Ramos (cell line): ENCODE results near the gene SEMA4D.

Experiments used
- in situ Hi-C: fragments of 300-500 bp; cut with MboI; formaldehyde crosslinking; loops from one replicate; pipeline ENCODE4 v1.14.3; 2022; ENCODE audit warnings: low sequenced_read_pairs; ENCODE audit not compliant: unreplicated experiment

The SEMA4D gene

DNA sequence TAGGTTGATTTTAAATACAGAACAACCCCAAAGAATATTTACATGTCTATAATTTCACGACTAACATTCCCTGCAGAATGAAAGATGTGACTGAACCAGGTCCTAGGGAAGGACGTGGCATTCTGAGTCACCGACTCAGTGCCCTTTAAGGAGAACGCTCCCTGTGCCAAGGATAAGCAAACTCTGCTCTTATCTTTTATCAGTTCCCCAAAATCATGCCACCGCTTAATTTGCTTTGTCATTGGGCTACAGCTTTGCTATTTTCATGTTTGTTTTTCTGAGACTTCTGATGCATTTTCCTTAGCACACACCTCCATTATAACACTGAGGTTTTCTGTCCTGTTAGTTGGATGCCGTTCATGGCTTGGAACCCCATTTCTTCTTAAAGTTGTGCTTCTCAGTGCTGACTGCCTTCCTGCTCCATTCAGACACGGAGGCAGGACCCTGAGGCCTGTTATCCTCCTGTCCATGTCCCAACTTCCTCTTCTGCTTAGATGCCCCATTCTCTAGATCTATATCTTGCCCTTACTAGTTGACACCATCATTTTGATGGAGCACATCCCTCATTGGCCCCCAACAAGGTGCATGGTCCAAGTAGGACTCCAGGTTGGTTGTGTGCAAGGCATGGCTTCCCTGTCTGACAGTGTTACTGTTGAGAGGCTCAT is 11.2 kb upstream of the SEMA4D start:
- in situ Hi-C loops: no loop called here

DNA sequence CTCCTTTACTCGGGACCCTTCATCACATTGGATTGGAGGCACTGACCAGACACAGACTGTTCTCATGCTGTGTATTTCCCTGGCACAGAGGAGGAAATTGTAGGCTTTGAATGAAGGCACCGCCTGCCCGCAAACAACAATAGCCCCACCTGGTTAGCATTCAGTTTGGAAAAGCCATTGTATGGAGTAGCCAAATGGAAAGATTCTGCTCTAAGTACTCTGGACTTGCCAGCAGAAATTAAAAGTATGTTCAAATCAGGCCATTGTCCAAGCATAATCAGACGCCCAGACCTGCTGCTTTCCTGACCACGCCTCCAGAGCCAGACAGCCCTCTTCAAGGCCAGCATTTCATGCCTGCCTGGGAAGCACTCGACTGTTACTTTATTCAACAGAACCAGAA is 8.0 kb upstream of the SEMA4D start:
- in situ Hi-C loops: no loop called here

DNA sequence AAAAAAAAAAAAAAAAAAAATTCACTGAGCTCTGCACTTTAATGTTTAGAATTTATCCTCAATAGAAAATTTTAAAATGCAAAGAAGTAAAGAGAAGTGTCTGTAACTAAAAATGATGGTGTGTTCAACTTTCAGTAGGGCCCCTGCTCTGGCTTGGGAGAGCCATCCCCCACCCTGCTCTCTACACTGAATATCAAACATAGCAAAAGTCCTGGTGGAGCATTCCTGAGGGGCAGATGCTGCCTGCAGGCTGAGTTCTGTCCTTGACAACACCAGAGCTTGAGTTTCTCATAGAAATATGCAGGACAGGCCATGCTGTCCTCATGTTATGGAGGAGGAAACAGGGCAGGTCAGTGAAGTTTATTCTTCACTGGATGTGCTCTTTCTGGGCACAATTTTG is 7.1 kb upstream of the SEMA4D start:
- in situ Hi-C loops: no loop called here

DNA sequence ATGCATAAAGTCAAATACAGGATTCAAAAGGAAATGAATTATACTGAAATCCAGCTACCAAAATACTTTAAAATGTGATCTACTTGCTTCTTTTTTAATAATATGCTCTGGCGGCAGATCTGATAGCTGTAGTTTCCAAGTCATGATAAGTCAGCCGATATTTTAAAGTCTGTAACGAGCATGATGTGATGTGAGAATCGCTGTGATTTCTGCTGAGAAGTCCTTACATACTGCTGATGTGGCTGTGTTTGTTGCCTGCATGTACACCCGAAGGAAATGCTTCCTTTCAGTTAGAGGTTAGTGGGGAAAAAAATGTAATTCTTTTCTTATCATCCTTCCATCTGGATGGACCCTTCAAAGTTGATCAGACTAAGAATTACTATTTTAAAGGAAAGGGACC is 4.8 kb upstream of the SEMA4D start:
- in situ Hi-C loops: no loop called here

DNA sequence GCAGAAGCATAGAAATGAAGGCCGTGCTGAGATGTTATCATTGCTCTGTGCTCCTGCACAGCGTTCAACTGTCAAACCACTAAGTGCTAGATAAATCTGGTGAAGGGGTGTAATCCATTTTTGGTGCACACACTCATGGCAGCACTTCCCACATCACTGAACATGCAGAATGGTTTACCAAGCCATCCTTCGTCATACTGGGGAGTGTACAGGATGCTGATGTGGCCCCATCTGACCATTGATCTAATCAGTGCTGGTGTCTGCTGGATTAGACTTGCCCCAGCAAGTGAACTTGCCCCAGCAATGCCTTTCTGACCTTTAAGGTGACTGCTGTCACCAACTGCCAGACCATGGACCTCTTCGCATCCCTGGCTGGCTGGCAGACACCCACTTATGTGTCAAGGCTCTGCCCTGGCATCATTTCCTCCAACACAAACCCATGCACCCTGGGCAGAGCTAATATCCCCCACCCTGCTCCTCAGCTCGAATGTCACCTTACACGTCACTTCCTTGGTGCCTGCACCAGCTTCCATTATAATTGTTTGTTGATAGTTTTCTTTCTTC is 4.2 kb upstream of the SEMA4D start:
- in situ Hi-C loops: no loop called here

DNA sequence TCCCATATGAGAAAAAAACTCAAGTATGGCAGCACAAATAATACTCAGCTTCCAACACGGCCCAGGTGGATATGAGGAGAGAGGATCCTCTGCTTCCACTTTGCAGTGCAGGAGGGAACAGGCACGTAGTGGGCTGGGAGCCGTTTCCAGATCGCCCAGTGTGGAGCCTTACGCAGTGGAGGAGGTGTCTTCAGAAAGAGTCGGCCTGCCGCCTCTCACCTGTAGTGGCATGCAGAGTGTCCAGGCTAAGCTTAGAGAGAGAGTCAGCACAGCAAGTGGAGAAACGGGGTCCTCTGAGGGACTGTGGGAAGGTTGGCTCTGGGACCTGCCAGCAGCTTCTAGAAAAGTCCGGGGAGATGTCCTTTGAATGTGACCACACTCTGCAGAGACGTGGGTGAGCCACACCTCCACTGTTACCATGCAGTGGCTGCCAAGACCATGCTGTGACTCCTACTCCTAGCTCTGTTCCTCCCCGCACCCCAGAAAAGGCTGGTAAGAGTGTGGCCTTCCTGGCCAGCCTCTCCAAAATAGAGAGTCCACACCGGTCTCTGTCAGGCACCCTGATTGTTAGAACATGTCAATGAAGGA is 3.5 kb upstream of the SEMA4D start:
- in situ Hi-C loops: no loop called here

DNA sequence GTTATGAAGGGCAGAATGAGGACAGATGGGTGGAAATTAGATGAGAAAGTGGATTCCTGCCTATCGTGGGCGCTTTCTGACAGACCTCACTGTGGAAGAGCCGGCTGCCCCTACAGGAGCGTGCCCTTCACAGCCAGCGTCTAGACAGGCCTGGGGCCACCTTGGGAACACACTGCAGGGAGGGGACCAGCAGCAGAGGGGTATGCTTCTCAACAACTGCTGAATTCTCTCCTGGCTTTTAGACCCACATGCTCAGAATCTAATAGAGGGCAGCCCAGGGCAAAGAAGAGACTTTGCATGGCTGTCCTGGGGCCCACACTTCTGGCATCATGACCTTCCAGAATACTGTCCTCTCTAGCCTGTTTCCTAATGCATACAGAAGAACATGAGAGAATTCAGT is 2.1 kb upstream of the SEMA4D start:
- in situ Hi-C loops: no loop called here

DNA sequence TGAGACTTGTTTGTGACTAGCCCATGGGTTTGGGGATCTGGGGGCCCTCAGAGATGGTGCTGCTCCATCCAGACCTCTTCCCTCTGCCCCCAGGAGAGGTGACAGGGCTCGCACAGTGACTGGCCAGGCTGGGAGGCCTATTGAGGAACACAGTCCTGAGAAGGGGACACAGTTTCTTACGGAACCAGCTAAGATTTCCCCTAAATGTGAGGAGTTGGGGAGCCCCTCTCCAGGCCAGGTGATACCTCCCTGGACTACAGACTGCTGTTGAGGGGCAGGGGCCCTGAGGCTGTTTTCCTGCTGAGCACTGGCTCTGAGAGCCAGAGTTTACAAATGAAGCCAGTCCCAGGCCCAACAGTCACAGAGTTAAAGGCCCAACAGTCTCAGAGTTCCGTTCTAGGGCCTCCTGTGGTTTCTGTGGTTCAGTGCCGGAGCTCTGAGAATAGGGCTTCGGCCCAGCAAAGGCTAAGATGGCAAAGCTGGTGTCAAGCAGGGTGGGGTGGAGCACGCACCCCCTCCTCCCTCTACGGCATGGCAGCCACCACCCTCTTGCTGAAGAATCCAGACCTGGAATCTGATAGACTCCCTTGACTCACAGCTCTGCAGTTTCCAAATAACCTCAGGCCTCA is 1.1 kb upstream of the SEMA4D start:
- in situ Hi-C loops: no loop called here

DNA sequence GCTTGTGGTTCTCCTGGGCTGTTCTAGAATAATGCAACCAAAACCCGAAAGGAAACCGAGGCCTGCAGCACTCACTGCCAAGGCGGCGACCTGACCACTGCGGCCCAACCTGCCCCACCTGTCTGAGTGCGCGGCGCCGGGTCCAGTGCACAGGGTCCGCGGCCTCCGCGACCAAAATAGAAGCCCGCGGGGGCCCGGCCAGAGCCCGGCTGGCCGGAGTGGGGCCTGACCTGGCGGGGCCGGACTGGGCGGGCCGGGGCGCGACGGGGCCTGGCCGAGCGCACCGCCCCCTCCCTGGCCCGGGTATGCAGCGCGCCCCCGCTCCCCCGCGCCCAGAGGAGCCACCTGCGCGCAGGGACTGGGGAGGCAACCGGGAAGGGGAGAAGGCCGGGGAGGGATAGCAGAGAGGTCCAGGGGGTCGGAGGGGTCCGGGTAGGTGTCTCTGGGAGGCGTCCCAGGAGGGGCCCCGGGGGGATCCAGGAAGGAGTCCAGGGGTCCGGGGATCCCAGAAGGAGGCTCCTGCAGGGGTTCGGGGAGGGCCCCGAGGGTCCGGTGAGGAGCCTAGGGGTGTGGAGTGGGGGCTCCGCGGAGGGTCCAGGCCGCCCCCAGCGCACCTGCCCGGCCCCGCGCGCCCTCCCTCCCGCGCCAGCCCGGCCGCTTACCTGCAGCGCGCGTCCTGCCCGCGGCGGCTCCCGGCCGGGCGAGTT is 503 bp downstream of the SEMA4D start:
- in situ Hi-C loops: no loop called here

DNA sequence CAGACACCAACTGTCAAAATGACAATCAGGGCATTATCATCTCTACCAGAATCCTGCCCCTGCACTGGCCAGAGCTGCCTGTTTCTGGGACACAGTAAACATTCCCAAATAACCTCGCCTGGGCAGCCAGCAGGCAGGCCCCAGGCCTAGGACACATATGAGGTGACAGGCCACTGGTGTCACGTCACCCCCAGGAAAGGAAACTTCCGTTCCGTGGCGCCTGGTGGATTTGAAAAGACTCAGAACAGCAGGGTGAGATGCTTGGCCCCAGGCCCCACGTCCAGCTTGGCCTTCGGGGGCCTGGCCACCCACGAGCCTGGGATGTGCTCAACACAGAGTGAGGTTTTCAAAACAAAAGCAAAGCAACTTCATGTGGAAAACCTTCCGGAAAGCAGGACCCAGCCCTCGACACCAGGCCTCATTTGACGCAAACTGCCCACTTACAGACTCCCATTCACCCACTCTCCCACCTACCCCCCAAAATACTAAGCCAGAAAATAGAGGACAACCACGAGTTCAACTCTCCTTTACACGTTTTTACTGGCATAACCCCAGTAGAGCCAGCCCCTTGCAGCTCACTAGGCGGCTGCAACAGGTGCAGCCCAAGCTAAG is 1.2 kb downstream of the SEMA4D start:
- in situ Hi-C loops: no loop called here

DNA sequence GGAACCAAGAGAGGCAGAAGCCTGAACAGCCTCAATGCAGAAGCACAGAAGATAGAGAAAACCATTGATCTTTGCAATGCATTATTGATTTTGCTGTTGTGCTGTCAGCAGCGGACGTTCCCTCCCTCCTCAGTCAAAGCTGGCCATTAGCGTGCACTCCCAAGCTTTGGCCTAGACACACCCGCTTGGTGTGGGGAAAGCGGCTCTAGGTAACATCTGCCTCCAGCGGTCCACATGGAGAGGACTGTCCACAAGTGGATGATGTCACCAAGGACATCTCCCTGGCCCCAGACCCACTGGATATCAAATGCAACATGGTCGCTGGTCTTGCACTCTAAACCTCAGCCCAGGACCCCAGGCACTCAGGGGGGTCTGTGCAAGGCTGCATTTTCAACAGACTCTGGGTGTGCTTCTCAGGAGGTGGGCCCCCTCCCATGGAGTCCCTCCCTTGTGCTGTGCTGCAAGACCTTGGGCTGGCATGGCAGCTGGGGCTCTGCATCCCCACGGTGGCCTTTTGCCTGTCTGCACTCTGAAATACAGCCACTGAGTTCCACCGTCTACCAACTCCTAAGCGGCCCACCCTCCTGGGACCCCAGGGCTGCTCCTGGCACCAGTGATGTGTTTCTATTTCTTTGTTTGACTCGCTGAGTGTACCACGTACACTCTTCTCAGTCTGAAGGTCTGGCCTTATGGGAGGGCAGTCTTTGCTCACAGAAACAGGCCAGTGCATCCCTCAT is 1.9 kb downstream of the SEMA4D start:
- in situ Hi-C loops: no loop called here

DNA sequence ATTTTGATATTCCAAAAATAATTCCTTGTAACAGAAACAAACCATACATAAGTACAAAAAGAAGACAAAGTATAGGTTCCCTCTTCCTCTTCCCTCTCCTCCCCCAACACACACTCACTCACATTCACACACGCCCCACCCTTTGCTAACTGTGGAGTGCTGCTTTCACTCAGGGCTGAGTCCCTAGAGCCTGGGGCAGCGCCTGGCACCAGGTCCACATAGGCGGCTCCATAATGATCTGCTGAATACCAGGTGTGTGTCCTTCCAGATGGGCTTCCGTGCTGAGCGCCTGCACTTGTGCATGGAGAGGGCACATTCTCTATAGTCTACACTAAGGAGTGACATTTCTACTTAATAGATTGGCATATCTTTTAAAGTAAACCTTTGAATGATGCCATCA is 3.7 kb downstream of the SEMA4D start:
- in situ Hi-C loops: no loop called here

DNA sequence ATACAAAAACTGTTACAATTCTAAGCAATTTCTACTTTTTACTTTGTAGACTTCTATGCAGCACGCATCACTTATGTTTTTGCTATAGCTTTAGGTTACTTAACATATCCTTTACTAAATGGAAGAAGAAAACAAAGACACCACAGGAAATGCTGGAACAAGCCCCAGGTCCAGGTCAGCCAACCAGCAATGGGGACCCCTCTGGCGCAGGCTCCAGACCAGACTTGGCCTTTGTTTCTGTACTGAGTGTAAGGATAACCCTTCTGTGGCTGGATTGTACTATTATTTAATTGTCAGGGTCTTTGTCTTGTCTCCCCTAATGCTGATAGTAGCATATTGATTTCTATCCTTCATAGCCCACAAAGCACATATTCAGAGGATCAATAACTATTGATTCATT is 4.2 kb downstream of the SEMA4D start:
- in situ Hi-C loops: no loop called here

DNA sequence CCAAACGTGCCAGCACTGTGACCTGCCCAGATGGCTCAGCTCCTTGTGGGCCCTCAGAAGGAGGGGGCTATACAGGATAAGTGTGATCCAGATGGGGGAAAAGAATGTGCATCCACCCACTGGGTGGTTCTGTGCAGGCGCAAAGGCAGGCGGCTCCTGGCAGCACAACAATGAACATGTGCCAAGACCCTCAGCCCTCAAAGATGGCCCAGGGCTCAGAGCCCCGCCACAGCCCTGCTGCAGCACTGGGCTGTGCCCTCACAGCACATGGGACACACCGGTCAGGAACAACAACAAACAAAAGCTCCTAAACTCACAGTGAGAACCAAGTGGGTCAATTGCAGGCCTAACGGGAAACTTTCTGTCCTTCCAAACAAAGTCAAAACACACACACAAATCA is 4.7 kb downstream of the SEMA4D start:
- in situ Hi-C loops: no loop called here

DNA sequence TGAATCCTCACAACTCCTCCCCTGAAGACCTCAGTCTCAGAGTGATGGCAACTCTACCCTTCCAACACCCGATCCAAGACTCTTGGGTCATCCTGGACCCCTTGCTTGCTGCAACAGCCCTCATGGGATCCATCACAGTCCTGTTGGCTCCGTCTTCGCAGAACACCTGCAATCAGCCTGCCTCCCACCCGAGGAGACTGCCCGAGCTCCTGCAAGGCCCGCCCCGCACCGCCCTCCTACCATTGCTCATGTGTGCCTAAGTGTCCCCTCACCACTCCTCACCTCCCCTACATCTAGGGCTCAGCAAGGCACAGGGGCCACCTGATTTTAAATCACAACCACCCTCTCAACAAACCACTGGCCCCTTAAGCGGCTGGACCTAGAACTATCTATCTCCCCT is 5.3 kb downstream of the SEMA4D start:
- in situ Hi-C loops: no loop called here

DNA sequence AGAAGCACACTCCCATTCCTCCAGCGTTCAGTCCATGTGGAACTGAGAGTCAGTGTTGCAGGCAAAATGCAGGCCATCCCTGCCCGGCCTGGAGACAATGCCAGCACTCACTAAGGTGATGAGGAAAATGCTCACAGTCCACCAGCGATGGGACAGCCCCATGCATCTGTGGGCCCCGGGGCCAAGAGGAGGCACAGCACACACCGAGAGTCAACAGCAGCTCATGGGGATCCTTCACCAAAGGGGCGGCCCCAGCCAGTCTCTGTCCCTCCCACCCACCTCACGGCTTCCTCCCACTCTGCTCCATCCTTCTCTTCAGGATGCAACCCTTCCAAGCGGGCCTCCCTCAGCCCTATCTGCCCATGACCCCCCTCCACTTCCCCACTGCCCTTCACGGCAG is 6.2 kb downstream of the SEMA4D start:
- in situ Hi-C loops: no loop called here

DNA sequence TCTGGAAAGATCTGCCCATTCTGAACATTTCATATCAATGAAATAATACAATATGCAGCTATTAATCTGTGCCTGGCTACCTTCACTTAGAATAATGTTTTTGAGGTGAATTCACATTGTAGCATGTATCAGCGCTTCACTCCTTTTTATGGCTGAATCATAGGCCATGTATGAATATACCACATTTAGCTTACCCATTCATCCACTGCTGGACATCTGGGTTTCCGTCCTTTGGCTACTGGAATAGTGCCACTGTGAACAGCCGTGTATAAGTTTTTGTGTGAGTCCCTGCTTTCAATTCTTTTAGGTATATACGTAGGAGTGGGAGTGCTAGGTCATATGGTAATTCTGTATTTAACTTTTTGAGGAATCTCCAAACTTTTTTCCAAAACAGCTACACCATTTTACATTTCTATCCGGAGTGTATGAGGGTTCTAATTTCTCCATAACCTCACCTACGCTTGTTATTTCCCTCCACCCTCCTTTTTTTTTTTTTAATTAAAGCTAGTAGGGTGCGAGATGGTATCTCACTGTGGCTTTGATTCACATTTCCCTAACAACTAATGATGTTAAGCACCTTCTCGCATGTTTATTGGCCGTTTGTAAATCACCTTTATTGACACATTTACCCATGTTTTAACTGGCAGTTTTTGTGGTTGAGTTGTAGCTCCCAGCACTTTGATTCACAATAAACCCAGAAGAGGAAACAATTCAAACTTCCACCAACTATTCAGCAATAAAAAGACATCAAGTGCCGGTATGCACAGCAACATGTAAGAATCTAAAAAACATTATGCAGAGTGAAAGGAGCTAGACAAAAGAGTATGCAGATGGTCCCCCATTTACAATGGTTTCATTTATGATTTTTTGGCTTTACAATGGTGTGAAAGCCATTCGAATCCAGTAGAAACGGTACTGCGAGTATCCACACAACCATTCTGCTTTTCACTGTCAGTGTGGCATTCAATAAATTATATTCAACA is 8.1 kb downstream of the SEMA4D start:
- in situ Hi-C loops: no loop called here

DNA sequence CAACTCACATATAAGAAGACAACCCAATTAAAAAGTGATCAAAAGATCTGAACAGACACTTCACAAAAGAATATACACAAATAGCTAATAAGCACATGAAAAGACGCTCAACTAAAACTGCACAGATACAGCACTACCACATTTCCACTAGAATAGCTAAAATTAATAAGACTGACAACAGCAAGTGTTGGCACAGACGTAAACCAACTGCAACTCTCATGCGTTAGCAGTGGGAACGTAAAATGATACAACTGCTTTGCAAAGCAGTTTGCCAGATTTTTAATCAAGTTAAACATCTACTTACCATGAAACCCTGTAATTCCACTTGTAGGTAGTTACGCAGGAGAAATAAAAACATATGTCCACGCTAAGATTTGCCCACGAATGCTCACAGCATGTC is 9.0 kb downstream of the SEMA4D start:
- in situ Hi-C loops: no loop called here

DNA sequence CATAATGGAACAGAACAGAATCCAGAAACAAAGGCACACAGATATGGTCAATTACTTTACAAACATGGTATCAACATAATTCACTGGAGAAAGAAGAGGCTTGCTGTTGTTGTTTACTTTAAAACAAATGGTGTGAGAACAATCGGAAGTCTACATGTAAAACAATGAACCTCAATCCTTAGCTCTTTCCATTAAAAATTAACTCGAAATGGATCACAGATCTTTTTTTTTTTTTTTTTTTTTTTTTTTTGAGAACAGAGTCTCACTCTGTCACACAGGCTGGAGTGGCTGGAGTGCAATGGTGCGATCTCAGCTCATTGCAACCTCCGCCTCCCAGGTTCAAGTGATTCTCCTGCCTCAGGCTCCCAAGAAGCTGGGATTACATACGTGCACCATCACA is 9.8 kb downstream of the SEMA4D start:
- in situ Hi-C loops: no loop called here
